Keratinocyte (primary cell): ENCODE data around the gene FRMD4B. TPM values are rescaled to one million over a fixed set of nuclear protein-coding genes. Genes with fewer than 3 reads are reported as not detected.
"Not testable (repeated sequence)": the region's sequence is repeated elsewhere in the genome, so short reads cannot be mapped to it uniquely, and the experiment has no call there.

Source experiments
- DNase-seq: peaks from one replicate; pipeline ENCODE4 v3.0.0-alpha.2; 2011; ENCODE audit warnings: low read depth, missing footprints, low spot score
- FAIRE-seq: peaks from 2 replicates; lab custom pipeline; 2011; peaks lifted over from hg19 to GRCh38; lab: Jason Lieb, UNC
- H2AFZ ChIP-seq: 2 replicates; pipeline ENCODE4 v1.6.0; 2012; ENCODE audit warnings: low read length, control low read depth, inconsistent platforms; ENCODE audit not compliant: control insufficient read depth
- H3K27ac ChIP-seq: 2 replicates; pipeline ENCODE4 v1.5.1; 2011; ENCODE audit warnings: low read length; ENCODE audit not compliant: control insufficient read depth, insufficient read depth
- H3K27me3 ChIP-seq: 3 replicates; pipeline ENCODE4 v1.6.0; 2011; ENCODE audit warnings: low read length; ENCODE audit not compliant: control insufficient read depth, insufficient read depth; ENCODE audit errors: extremely low read depth
- H3K36me3 ChIP-seq, 2 experiments: 2 replicates in 1 of 2; 3 replicates in 1 of 2; pipeline ENCODE4 v1.5.1; 2011; ENCODE audit warnings: low read length in 2 of 2, mild to moderate bottlenecking in 1 of 2; ENCODE audit not compliant: control insufficient read depth in 2 of 2, insufficient read depth in 2 of 2; ENCODE audit errors: extremely low read depth in 1 of 2
- H3K4me1 ChIP-seq: 3 replicates; pipeline ENCODE4 v1.5.1; 2011; ENCODE audit warnings: low read length; ENCODE audit not compliant: control insufficient read depth, insufficient read depth; ENCODE audit errors: extremely low read depth
- H3K4me2 ChIP-seq: 3 replicates; pipeline ENCODE4 v1.6.0; 2011; ENCODE audit warnings: low read depth, low read length; ENCODE audit not compliant: control insufficient read depth, insufficient read depth; ENCODE audit errors: extremely low read depth
- H3K4me3 ChIP-seq, 3 experiments: fragments of 200-600 bp in 1 of 3; sonication (generic) in 1 of 3; 2 replicates in 2 of 3; 3 replicates in 1 of 3; pipeline ENCODE4 v1.5.1; 2011 to 2016; ENCODE audit warnings: low read length in 3 of 3, mild to moderate bottlenecking in 3 of 3, control low read depth in 2 of 3, inconsistent platforms in 1 of 3, low read depth in 1 of 3, mixed read lengths in 1 of 3, mixed run types in 1 of 3, moderate library complexity in 1 of 3; ENCODE audit not compliant: control insufficient read depth in 2 of 3, insufficient read depth in 2 of 3; ENCODE audit errors: extremely low read depth in 1 of 3
- H3K79me2 ChIP-seq: 2 replicates; pipeline ENCODE4 v1.6.0; 2012; ENCODE audit warnings: low read length; ENCODE audit not compliant: control insufficient read depth, insufficient read depth
- H3K9ac ChIP-seq: 3 replicates; pipeline ENCODE4 v1.6.0; 2011; ENCODE audit warnings: low read length; ENCODE audit not compliant: control insufficient read depth, insufficient read depth; ENCODE audit errors: extremely low read depth
- H3K9me1 ChIP-seq: 3 replicates; pipeline ENCODE4 v1.6.0; 2011; ENCODE audit warnings: low read length; ENCODE audit not compliant: control insufficient read depth, insufficient read depth; ENCODE audit errors: extremely low read depth
- H3K9me3 ChIP-seq: 2 replicates; pipeline ENCODE4 v1.5.1; 2012; ENCODE audit warnings: low read depth, low read length; ENCODE audit not compliant: control insufficient read depth
- H4K20me1 ChIP-seq: 3 replicates; pipeline ENCODE4 v1.6.0; 2011; ENCODE audit warnings: low read length; ENCODE audit not compliant: control insufficient read depth, insufficient read depth; ENCODE audit errors: extremely low read depth
- CTCF ChIP-seq, 3 experiments: IDR thresholded peaks in 1 of 3; conservative IDR thresholded peaks in 1 of 3; optimal IDR thresholded peaks in 1 of 3; 2 replicates in 2 of 3; 3 replicates in 1 of 3; pipeline versions ENCODE3 to v1.5.1; 2011; ENCODE audit warnings: low read length in 3 of 3, mild to moderate bottlenecking in 3 of 3, moderate library complexity in 2 of 3, control low read depth in 1 of 3, inconsistent platforms in 1 of 3; ENCODE audit not compliant: insufficient read depth in 2 of 3; ENCODE audit errors: extremely low read depth in 1 of 3
- EZH2 ChIP-seq: IDR thresholded peaks from one replicate; pipeline ENCODE4 v1.6.1; 2012; ENCODE audit warnings: inconsistent platforms, mild to moderate bottlenecking, low read length, moderate library complexity
- dilution Hi-C: fragments of 300-500 bp; cut with MboI; formaldehyde crosslinking; loops from one replicate; pipeline ENCODE4 v1.7.0; 2020; ENCODE audit warnings: low sequenced_read_pairs; ENCODE audit not compliant: extremely low pct_ligation_motif_present
- polyA plus RNA-seq, 5 experiments: library from polyadenylated mRNA; depleted of rRNA in 3 of 5; stranded (reverse) in 3 of 5; stranded (forward) in 1 of 5; unstranded in 1 of 5; fragments of >200 nt; gene quantifications; 1 replicate in 1 of 5; 2 replicates in 3 of 5; 3 replicates in 1 of 5; pipeline versions ENCODE4 v1.2.1 to v1.2.3, GENCODE V29; 2011 to 2012; ENCODE audit warnings: missing spikeins in 2 of 5, low read depth in 1 of 5, low replicate concordance in 1 of 5

FRMD4B gene
- polyA plus RNA-seq, 1 donor (not counting 4 experiments of a cell fraction or from before 2014, with no cell fraction given) = 48.3 TPM

- no peak overlapping the region for H3K4me3 ChIP-seq
- no peak overlapping the region for H3K9ac ChIP-seq
- dilution Hi-C loops = no loop called here
- H3K27ac ChIP-seq = peak overlapping the region; percentile 69
- H3K4me2 ChIP-seq = no peak overlapping the region
- H3K9me1 ChIP-seq = no peaks in the 10 kb centered on the region
- TF ChIP-seq CTCF (optimal IDR thresholded peaks at IDR 0.05 in 1 of 3, IDR thresholded peaks at IDR 0.05 in 1 of 3, conservative IDR thresholded peaks at IDR 0.05 in 1 of 3; ENCODE audit: extremely low read depth in 1 of 3, insufficient read depth in 2 of 3, low read length in 3 of 3) (no peak), EZH2 (no peak)
- no peak for FAIRE-seq
- H3K9me3 ChIP-seq = no peaks in the 10 kb centered on the region
- no peaks in the 10 kb centered on the region for H3K27me3 ChIP-seq
- H3K4me1 ChIP-seq = peaks cover 25% of the 10 kb centered on the region
- no peaks in the 10 kb centered on the region for H3K79me2 ChIP-seq
- H3K36me3 ChIP-seq = peaks cover 0 to 4% of the 10 kb centered on the region in 2 experiments
- no peak overlapping the region for H2AFZ ChIP-seq
- no peak for DNase-seq
- H4K20me1 ChIP-seq = no peaks in the 10 kb centered on the region
These were observed 109.0 kb downstream of the FRMD4B start for GRCh38 chr3:69276884-69277283.

- H4K20me1 ChIP-seq, H3K9me1 ChIP-seq, H3K79me2 ChIP-seq, H3K9me3 ChIP-seq, H3K4me2 ChIP-seq, DNase-seq, H3K36me3 ChIP-seq, H2AFZ ChIP-seq, dilution Hi-C loops, FAIRE-seq, H3K4me3 ChIP-seq, H3K27me3 ChIP-seq, H3K9ac ChIP-seq: not testable (repeated sequence)
- Histone ChIP-seq H3K27ac (peak overlapping the region; percentile 32), H3K4me1 (peaks cover 25% of the 10 kb centered on the region)
These were observed 109.7 kb downstream of the FRMD4B start for GRCh38 chr3:69276191-69276590.

- Histone ChIP-seq H3K4me1 (peaks cover 25% of the 10 kb centered on the region), H3K4me2 (peak overlapping the region; percentile 33), H3K4me3 (no peak overlapping the region), H3K27ac (peak overlapping the region; percentile 64), H3K27me3 (no peaks in the 10 kb centered on the region), H3K79me2 (no peaks in the 10 kb centered on the region), H3K9me1 (no peaks in the 10 kb centered on the region), H3K9me3 (no peaks in the 10 kb centered on the region), H2AFZ (no peak overlapping the region), H3K9ac (no peak overlapping the region), H3K36me3 (peaks cover 0 to 1% of the 10 kb centered on the region in 2 experiments), H4K20me1 (no peaks in the 10 kb centered on the region)
- dilution Hi-C loops = no loop called here
- DNase-seq (no peak), FAIRE-seq (peak; percentile 96)
- TF ChIP-seq EZH2 = no peak
- TF ChIP-seq CTCF (optimal IDR thresholded peaks at IDR 0.05 in 1 of 3, IDR thresholded peaks at IDR 0.05 in 1 of 3, conservative IDR thresholded peaks at IDR 0.05 in 1 of 3; ENCODE audit: extremely low read depth in 1 of 3, insufficient read depth in 2 of 3, low read length in 3 of 3) = no peak
These were observed 112.0 kb downstream of the FRMD4B start for GRCh38 chr3:69273896-69274295.
